MM.1S (cell line): ENCODE data around the gene PXMP2.

Source experiments
- DNase-seq: peaks from one replicate; pipeline ENCODE4 v3.0.0-alpha.2; 2015
- H2AFZ ChIP-seq: fragments of 300-600 bp; sonication (generic); 2 replicates; pipeline ENCODE4 v1.6.0; 2016; ENCODE audit warnings: antibody characterized with exemption, low read length
- H3F3A ChIP-seq: fragments of 300-600 bp; sonication (generic); 2 replicates; pipeline ENCODE4 v1.6.1; 2016; ENCODE audit warnings: mild to moderate bottlenecking, antibody characterized with exemption, low read length, moderate library complexity, mixed read lengths; ENCODE audit not compliant: insufficient read depth
- H3K27ac ChIP-seq: fragments of 300-600 bp; sonication (generic); 2 replicates; pipeline ENCODE4 v1.5.1; 2016; ENCODE audit warnings: mild to moderate bottlenecking, low read length
- H3K27me3 ChIP-seq: fragments of 300-600 bp; sonication (generic); replicated peaks from 2 replicates; pipeline ENCODE4 v1.6.0; 2016; ENCODE audit warnings: low read length; ENCODE audit not compliant: insufficient read depth
- H3K36me3 ChIP-seq: fragments of 300-600 bp; sonication (generic); replicated peaks from 2 replicates; pipeline ENCODE4 v1.6.1; 2016; ENCODE audit warnings: mild to moderate bottlenecking, low read length, mixed read lengths; ENCODE audit not compliant: insufficient read depth
- H3K4me1 ChIP-seq: fragments of 300-600 bp; sonication (generic); 2 replicates; pipeline ENCODE4 v1.6.1; 2016; ENCODE audit warnings: low read length, mixed read lengths
- H3K4me2 ChIP-seq: fragments of 300-600 bp; sonication (generic); 2 replicates; pipeline ENCODE4 v1.6.0; 2016; ENCODE audit warnings: low read depth, low read length
- H3K4me3 ChIP-seq: fragments of 300-600 bp; sonication (generic); 2 replicates; pipeline ENCODE4 v1.5.1; 2016; ENCODE audit warnings: low read length, mixed read lengths
- H3K79me2 ChIP-seq: fragments of 300-600 bp; sonication (generic); 2 replicates; pipeline ENCODE4 v1.6.1; 2016; ENCODE audit warnings: mixed run types, low read length, mixed read lengths
- H3K9ac ChIP-seq: fragments of 300-600 bp; sonication (generic); 2 replicates; pipeline ENCODE4 v1.6.1; 2016; ENCODE audit warnings: low read length, mixed read lengths
- H3K9me2 ChIP-seq: fragments of 300-600 bp; sonication (generic); replicated peaks from 2 replicates; pipeline ENCODE4 v1.6.1; 2016; ENCODE audit warnings: mild to moderate bottlenecking, low read length, mixed read lengths; ENCODE audit not compliant: insufficient read depth
- H3K9me3 ChIP-seq: fragments of 300-600 bp; sonication (generic); replicated peaks from 2 replicates; pipeline ENCODE4 v1.6.1; 2016; ENCODE audit warnings: mild to moderate bottlenecking, low read length, mixed read lengths; ENCODE audit not compliant: insufficient read depth
- H4K20me1 ChIP-seq: fragments of 300-600 bp; sonication (generic); 2 replicates; pipeline ENCODE4 v1.6.1; 2016; ENCODE audit warnings: mild to moderate bottlenecking, low read length, moderate library complexity, mixed read lengths; ENCODE audit not compliant: insufficient read depth
- CTCF ChIP-seq: fragments of 300-600 bp; sonication (generic); IDR thresholded peaks from 2 replicates; pipeline ENCODE4 v1.5.1; 2016; ENCODE audit warnings: antibody characterized with exemption, low read length, mixed read lengths
- EZH2 ChIP-seq: fragments of 300-600 bp; sonication (generic); optimal IDR thresholded peaks from 2 replicates; pipeline ENCODE3; 2017; ENCODE audit warnings: low read depth, mild to moderate bottlenecking, antibody characterized with exemption, low read length, mixed read lengths
- EZH2phosphoT487 ChIP-seq: fragments of 300-600 bp; sonication (generic); IDR thresholded peaks from 2 replicates; pipeline ENCODE4 v1.6.1; 2018; ENCODE audit warnings: antibody characterized with exemption, low read length

The PXMP2 gene

GRCh38 chr12:132717011-132717410 is 29.6 kb downstream of the PXMP2 start:
- no peaks in the 10 kb centered on the region for H3K4me1 ChIP-seq
- H3K79me2 ChIP-seq, result peaks cover 24% of the 10 kb centered on the region
- no peak overlapping the region for H3K4me3 ChIP-seq
- H3K9ac ChIP-seq, result no peak overlapping the region
- H3K27me3 ChIP-seq, result no peaks in the 10 kb centered on the region
- no peak overlapping the region for H2AFZ ChIP-seq
- no peaks in the 10 kb centered on the region for H3K9me3 ChIP-seq
- DNase-seq, result no peak
- no peaks in the 10 kb centered on the region; the same call in none of the 2 replicates for H3K36me3 ChIP-seq
- H4K20me1 ChIP-seq, result no peaks in the 10 kb centered on the region
- H3K9me2 ChIP-seq, result no peaks in the 10 kb centered on the region
- H3K4me2 ChIP-seq, result no peak overlapping the region
- no peak overlapping the region for H3K27ac ChIP-seq
- TF ChIP-seq EZH2, result no peak
- no peak for TF ChIP-seq EZH2phosphoT487
- TF ChIP-seq CTCF, result no peak
- H3F3A ChIP-seq, result no peaks in the 10 kb centered on the region

GRCh38 chr12:132717531-132718387 is 30.4 kb downstream of the PXMP2 start:
- Histone ChIP-seq H3K36me3 (no peaks in the 10 kb centered on the region; the same call in none of the 2 replicates), H3K4me3 (no peak overlapping the region), H3K4me2 (no peak overlapping the region), H2AFZ (no peak overlapping the region), H4K20me1 (no peaks in the 10 kb centered on the region), H3K9me3 (no peaks in the 10 kb centered on the region), H3K9ac (no peak overlapping the region), H3K4me1 (no peaks in the 10 kb centered on the region), H3K9me2 (no peaks in the 10 kb centered on the region), H3K79me2 (peaks cover 17% of the 10 kb centered on the region), H3K27ac (no peak overlapping the region), H3F3A (no peaks in the 10 kb centered on the region), H3K27me3 (no peaks in the 10 kb centered on the region)
- DNase-seq, result no peak
- TF ChIP-seq CTCF (no peak), EZH2phosphoT487 (no peak), EZH2 (no peak)

GRCh38 chr12:132718644-132719043 is 31.3 kb downstream of the PXMP2 start:
- Histone ChIP-seq H2AFZ (no peak overlapping the region), H3K27me3 (no peaks in the 10 kb centered on the region), H4K20me1 (no peaks in the 10 kb centered on the region), H3K27ac (no peak overlapping the region), H3F3A (no peaks in the 10 kb centered on the region), H3K9me3 (no peaks in the 10 kb centered on the region), H3K9ac (no peak overlapping the region), H3K4me3 (no peak overlapping the region), H3K79me2 (peaks cover 8% of the 10 kb centered on the region; the same call in 1 of the 2 replicates), H3K4me1 (no peaks in the 10 kb centered on the region), H3K36me3 (no peaks in the 10 kb centered on the region; the same call in 1 of the 2 replicates), H3K4me2 (no peak overlapping the region), H3K9me2 (no peaks in the 10 kb centered on the region)
- no peak for DNase-seq
- no peak for TF ChIP-seq EZH2phosphoT487
- TF ChIP-seq CTCF, result no peak
